HG03378 (cell line): ENCODE data around the gene ABCG1.

ENCODE experiments used
- ATAC-seq: cut with Tn5 transposase; IDR thresholded peaks from one replicate; pipeline ENCODE4 v1.9.1; 2021; ENCODE audit warnings: mild to moderate bottlenecking, moderate library complexity; ENCODE audit not compliant: unreplicated experiment

ABCG1 gene

GRCh38 chr21:42191696-42192595 is 27.0 kb upstream of the ABCG1 start:
- ATAC-seq, result no peak

- no peak for ATAC-seq
Measured at GRCh38 chr21:42193131-42193671, 25.7 kb upstream of the ABCG1 start.

GRCh38 chr21:42193721-42194120 is 25.2 kb upstream of the ABCG1 start:
- no peak for ATAC-seq

DNA sequence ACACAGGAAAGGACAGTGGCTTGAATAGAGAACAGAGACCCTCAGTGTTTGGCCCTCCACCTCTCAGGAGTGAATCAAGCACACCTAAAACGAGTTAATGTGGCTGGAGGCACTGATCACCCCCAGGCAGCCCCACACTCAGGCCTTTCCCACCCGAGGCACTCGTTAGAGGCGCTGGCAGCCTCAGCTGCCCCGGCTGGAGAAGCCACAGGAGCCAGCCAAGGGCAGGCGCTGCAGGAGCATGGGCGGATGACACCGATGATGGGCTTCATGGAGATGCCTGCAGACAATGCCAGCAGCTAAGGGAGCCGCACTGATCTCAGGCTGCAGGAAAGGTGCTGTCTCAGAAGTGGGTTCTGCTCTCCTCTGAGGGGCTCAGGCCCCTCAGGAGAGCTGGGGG is 24.1 kb upstream of the ABCG1 start:
- no peak for ATAC-seq

DNA sequence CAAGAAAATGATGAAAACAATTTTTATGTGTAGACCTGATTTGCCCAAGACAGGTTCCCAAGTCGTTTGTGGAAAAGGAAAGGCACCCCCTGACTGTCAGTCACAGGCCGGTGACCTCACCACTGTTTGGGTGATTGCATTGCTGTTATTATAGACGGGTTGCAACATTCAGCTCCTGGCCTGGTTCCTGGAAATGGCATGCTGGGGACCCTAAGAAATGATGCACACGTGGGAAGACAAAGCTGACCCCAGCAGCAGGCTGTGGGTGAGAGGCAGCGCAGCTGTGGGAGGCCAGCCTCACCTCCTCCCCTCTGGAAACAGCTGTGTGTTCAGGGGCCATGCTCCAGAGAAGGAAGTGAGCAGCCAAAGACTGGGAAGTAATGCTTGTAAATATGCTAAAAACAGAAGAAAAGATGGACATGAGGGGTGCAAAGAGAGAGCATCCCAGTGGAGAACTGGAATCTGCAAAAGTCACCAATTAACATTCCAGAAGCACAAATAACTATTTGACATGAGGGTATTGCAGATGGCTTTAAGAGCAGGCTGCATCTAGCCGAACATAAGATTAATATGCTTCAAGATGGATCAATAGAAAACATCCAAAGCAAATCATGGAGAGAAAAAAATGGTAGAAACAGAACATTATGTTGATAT is 23.4 kb upstream of the ABCG1 start:
- no peak for ATAC-seq

DNA sequence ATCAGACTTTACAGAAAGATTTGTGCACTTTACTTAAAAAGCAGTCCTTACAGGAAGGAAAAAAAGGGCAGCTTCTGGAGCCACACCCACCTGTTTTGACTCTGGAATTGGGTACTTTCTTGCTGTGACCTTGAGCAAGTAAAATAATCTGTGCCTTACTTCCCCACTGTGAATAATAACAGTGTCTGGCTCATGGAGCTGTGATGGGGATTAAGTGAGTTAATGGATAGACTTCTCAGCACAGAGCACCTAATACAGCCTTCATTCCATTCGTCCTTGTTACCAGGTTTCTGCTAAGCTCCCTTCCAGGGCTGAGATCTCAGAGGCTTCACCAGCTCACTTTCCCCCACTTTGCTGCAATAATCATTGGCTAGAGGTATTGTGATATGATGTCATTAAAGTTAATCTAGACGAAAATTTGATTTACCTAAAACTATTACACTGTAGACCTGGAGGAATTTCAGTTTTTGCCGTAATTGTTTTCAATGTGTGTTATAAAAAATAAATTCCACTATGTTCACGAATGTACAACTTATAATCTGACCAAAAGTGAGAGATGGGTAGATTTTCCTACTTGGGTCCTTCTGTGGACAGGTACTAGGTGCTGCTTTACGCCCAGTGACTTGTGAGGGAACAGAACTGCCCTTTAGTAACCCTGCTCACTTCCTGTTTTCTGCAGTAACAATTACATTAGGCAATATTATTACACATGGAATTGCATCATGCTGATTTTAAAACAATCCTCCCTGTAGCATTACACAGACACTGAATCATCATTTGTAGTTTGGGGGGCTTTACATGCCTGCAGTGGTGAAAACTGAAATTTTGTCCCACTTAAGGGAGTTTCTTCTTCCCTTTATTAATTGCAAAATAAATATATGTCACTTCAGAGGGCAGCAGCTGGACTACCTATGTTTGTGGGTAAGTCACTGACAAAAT is 19.7 kb upstream of the ABCG1 start:
- ATAC-seq, result peak; percentile 62

DNA sequence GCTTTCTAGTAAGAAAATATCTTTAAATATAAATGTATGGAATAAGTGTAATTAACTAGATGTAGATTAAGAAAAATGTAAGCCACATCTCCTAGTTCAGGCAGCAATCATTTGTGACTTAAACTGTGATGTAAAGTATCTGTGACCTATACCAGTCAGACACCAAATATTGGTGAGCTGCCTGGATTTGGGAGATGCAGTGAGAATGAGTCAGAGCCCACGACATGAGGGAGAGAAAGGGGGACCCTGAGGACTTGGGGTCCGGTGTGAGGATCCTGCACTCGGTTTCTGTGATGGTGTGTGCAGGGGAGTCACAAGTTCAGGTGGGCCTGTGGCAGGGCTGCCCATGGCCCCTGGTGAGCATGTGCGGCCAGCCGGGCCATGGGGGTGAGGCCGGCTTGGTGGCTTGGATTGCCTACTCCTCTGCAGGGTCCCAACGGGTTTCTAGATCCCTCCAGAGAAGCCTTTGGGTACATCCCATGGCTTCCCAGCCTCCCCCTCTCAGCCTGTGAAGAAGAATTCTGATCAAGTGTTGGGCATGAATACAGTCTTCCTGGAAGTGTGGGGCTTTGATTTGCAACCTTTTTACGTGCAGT is 19.0 kb upstream of the ABCG1 start:
- ATAC-seq, result no peak

GRCh38 chr21:42200906-42201614 is 17.9 kb upstream of the ABCG1 start:
- ATAC-seq, result no peak

- no peak for ATAC-seq
Measured at GRCh38 chr21:42201615-42202161, 17.3 kb upstream of the ABCG1 start.

DNA sequence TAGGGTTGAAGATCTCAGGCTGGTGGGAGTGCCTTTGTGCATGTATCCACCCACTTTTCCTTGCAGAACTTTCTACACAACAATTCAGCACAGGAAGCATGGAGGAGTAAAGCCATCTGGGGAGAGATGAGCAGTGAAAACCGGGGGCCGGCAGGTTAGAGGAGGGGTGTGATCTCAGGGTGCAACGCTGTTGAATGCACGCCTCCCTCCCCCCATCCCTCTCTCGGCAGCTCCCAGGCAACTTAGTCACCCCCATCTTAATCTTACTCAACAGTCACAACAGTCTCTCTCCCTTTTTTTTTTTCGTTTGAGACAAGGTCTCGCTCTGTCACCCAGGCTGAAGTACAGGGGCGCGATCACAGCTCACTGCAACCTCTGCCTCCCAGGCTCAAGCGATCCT is 16.6 kb upstream of the ABCG1 start:
- ATAC-seq, result no peak

GRCh38 chr21:42203321-42203720 is 15.6 kb upstream of the ABCG1 start:
- no peak for ATAC-seq

DNA sequence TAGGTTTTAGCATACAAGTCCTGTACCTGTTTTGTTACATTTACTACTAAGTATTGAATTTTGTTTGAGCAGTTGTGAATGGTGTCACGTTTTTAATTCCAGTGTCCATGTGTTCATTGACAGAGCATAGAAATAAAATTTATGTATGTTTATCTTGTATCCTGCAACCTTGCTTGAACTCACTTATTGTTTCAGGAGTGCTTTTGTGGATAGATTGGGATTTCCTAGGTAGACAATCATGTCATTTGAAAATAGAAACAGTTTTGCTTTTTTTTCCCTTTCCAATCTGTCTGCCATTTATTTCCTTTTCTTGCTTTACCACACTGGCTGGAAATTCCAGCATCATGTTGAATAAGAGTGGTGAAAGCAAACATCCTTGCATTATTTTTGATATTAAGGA is 15.0 kb upstream of the ABCG1 start:
- ATAC-seq, result no peak

- ATAC-seq, result no peak
Measured at GRCh38 chr21:42207426-42207825, 11.5 kb upstream of the ABCG1 start.

- ATAC-seq, result no peak
Measured at GRCh38 chr21:42208036-42208435, 10.9 kb upstream of the ABCG1 start.

DNA sequence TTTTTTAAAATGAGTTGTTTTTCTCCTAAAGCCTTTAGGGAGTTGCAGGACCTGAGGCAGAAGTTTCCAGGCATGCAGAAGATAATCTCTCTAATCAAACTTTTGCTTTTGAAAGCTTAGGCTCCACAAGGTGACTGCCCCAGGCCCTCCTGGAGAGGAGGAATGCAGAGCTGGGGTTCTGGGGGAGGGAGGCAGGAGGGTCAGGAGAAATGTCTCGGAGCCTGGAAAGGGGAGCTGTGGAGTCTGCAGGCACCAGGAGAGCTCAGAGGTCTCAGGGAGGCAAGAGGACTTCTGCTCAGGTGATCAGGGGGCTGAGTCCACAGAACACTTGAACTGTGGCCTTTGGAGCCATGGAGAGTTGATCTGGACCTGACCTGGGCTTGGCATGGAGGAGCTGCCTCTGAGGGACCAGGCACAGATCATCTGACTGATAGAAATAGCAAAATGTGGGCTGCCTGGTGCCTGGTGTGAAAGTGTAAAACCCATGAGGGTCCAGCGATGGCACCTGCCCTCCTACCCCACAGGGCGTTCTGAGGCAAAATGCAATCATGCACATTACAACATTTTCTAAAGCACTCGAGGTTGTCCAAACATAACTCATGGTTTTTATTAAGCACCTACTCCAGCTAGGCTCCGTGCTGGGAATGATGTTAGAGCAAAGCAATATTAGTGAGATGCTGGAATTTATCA is 10.0 kb upstream of the ABCG1 start:
- no peak for ATAC-seq

DNA sequence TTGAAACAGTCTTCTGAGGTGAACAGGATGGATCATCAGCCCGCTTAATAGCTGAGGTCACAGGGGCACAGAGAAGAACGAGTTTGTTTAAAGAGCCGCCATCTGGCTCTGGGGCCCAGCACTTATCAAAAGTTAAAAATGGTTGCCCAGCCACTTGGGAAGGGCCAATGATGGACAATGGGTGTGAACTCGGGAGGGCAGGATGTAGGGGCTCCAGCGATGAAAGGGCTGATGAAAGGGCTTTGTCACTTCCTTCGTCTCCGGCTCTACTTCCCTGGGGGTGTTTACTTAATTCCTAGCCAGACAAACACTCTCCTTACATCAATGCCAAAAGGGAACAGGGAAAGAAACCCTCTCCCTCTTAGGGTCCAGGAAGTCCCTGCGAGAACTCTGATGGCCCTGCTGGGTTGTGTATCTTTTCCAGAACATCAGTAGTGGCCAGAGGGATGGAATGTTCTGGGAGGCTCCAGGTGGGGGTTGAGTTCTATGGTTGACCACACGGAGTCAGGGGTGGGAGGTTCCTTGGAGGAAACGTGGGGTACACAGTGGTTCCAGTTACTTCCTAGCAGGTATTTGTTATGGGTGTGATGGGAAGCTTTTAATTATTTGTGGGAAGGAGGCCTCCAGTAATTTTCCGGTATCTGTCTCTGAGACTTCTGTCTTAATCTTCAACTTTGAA is 9.0 kb upstream of the ABCG1 start:
- no peak for ATAC-seq

GRCh38 chr21:42212266-42212665 is 6.7 kb upstream of the ABCG1 start:
- no peak for ATAC-seq

DNA sequence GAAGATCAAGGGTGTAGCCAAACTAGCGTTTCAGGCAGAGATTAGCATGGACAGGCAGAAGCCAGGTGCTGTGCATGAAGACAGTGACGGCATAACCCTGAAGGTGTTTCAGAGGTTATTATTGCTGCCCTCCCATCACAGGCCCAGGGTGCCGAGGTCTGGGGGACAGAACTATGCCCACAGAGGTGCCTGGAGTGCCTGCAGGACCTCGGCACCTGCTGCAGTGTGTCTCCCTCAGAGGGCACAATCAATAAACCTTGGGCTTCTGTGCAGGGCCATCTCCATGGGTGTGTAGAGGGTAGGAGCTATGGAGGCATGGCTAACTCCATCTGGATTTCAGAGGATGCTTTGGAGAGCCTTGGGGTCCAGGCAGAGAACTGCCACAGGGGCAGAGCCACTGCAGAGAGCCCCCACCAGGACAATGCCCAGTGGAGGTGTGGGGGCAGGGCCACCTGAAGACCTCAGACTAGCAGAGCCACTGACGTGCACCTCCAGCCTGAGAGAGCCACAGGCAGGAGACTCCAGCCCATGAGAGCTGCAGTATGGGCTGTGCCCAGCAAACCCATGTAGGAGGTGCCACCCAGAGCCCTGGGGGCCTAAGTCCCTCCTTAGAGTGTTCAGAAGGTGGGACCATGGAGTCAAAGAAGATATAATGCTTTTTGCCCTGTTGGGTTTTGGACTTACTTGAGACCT is 5.7 kb upstream of the ABCG1 start:
- ATAC-seq, result no peak
